Fibroblast of pulmonary artery (primary cell): Measurements from ENCODE around the gene PAIP1.
"Not testable (repeated sequence)": the region's sequence is repeated elsewhere in the genome, so short reads cannot be mapped to it uniquely, and the experiment has no call there.

ENCODE experiments used
- DNase-seq: peaks from one replicate; pipeline ENCODE4 v3.0.0-alpha.2; 2010; ENCODE audit warnings: low read depth
- H3K4me3 ChIP-seq: replicated peaks from 2 replicates; pipeline ENCODE4 v1.5.1; 2011; ENCODE audit warnings: low read depth, mild to moderate bottlenecking, control low read depth, low read length, moderate library complexity
- CTCF ChIP-seq: IDR thresholded peaks from 2 replicates; pipeline ENCODE4 v1.5.1; 2011; ENCODE audit warnings: mild to moderate bottlenecking, control low read depth, low read length, inconsistent platforms; ENCODE audit errors: missing control alignments

PAIP1 gene

GRCh38 chr5:43555895-43556606, 826 bp downstream of the PAIP1 start:
- H3K4me3 ChIP-seq, result peak overlapping the region; percentile 70
- peak; percentile 33 for DNase-seq
- TF ChIP-seq CTCF, result no peak

DNA sequence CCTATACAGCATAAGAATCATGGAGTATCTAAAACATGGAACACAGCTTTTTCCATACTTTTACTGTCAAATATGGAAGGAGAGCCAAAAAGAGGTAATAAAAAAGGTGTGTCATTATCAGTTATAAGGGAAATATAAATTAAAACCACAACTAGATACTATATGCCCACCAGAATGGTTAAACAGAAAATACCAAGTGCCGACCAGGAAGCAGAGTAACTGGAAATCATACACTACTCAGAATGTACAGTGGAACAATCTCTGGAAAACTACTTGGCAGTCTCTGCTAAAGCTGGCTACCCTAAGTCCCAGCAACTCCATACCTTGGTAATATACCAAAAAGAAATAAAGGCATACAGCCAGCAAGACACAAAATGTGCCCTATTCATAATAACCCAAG, 2.4 kb downstream of the PAIP1 start:
- no peak for TF ChIP-seq CTCF
- peak overlapping the region; percentile 70 for H3K4me3 ChIP-seq
- no peak for DNase-seq

- no peak for TF ChIP-seq CTCF
- peak; percentile 24 for DNase-seq
- H3K4me3 ChIP-seq, result no peak overlapping the region
These were observed 3.5 kb downstream of the PAIP1 start for GRCh38 chr5:43553381-43553780.

GRCh38 chr5:43551731-43552130, 5.1 kb downstream of the PAIP1 start:
- H3K4me3 ChIP-seq, result no peak overlapping the region
- DNase-seq, result no peak
- TF ChIP-seq CTCF, result no peak

GRCh38 chr5:43549272-43549671, 7.6 kb downstream of the PAIP1 start:
- not testable (repeated sequence) for H3K4me3 ChIP-seq, DNase-seq

GRCh38 chr5:43548358-43548757, 8.5 kb downstream of the PAIP1 start:
- H3K4me3 ChIP-seq, result no peak overlapping the region
- no peak for TF ChIP-seq CTCF
- no peak for DNase-seq

DNA sequence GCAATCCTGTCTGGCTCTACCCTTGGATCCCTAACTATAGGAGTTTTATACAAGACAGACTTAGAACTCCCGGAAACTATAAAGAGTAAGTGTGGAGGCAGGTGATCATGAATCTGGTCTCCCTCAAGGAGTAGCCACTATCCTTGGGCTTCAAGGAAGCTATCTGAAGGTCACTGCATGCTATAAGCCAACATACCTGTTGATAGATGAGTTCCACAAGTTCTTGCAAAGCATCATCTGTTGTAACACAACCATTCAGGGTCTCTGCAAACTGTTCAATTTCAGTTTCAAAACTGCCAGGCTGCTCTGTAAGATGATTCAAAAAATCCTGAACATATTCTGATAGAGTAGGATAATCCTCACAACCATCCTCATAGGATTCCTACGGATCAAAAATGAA, 9.3 kb downstream of the PAIP1 start:
- H3K4me3 ChIP-seq, result no peak overlapping the region
- TF ChIP-seq CTCF, result no peak

DNA sequence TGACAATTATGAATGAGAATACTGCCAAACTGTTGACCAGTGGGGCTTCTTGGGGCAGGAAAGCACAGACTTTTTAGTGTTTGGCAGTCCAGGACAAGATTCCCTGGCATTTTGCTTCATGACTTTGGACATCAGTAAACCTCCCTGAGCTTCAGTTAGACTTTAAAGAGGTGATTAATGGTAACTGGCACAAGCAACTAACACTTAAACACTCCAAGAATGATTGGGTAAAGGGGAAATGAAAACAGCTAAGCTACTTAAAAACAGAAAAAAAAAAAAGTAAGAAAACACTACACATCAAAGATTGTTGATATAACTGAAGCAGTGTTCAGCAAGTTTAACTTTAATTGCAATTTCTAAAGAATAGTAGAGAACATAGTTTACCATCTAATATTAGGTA, 13.4 kb downstream of the PAIP1 start:
- no peak for TF ChIP-seq CTCF
- no peak overlapping the region for H3K4me3 ChIP-seq
- DNase-seq, result no peak

More for the DNA sequence above, 9.3 kb downstream of the PAIP1 start:
- no peak for DNase-seq
